Measurements from ENCODE around the gene NHSL2. TPM values are rescaled to one million over a fixed set of nuclear protein-coding genes. Genes with fewer than 3 reads are reported as not detected.

The NHSL2 gene
- polyA plus RNA-seq, 1 of the 3 experiments (the other 2 are of a cell fraction), result 0.61 TPM

- Histone ChIP-seq H3K4me1 (ENCODE audit: control insufficient read depth in 1 of 2, insufficient read depth in 2 of 2, low read depth in 1 of 2, low read length in 1 of 2) (no peaks in the 10 kb centered on the region), H3K9me2 (no peaks in the 10 kb centered on the region), H2AFZ (ENCODE audit: low read depth) (no peak overlapping the region), H3F3A (replicated peaks; ENCODE audit: insufficient read depth) (no peaks in the 10 kb centered on the region), H3K27ac (ENCODE audit: low read depth in 2 of 2, low read length in 1 of 2) (no peak overlapping the region), H3K79me2 (ENCODE audit: insufficient read depth) (no peaks in the 10 kb centered on the region), H3K9me3 (no peaks in the 10 kb centered on the region), H4K20me1 (ENCODE audit: insufficient read depth) (no peaks in the 10 kb centered on the region), H3K36me3 (replicated peaks in 1 of 2; ENCODE audit: control insufficient read depth in 1 of 2, insufficient read depth in 2 of 2, low read length in 1 of 2) (no peaks in the 10 kb centered on the region), H3K4me2 (no peak overlapping the region), H3K9ac (no peak overlapping the region), H3K4me3 (ENCODE audit: low read depth in 2 of 2, low read length in 1 of 2) (no peak overlapping the region), H3K27me3 (ENCODE audit: insufficient read depth) (peaks cover 30% of the 10 kb centered on the region)
- TF ChIP-seq PBX3 (IDR thresholded peaks at IDR 0.05) (no peak), TEAD4 (IDR thresholded peaks at IDR 0.05; ENCODE audit: borderline replicate concordance, insufficient read depth) (no peak), NRF1 (IDR thresholded peaks at IDR 0.05; ENCODE audit: low read depth, low read length) (no peak), TCF12 (IDR thresholded peaks at IDR 0.05) (no peak), MAX (IDR thresholded peaks at IDR 0.05; ENCODE audit: low read depth) (no peak), USF1 (IDR thresholded peaks at IDR 0.05; ENCODE audit: borderline replicate concordance, low read depth) (no peak), GABPA (IDR thresholded peaks at IDR 0.05; ENCODE audit: low read depth) (no peak), SMC3 (IDR thresholded peaks at IDR 0.05; ENCODE audit: low read depth, low read length) (no peak), RXRA (IDR thresholded peaks at IDR 0.05; ENCODE audit: borderline replicate concordance, low read depth) (no peak), EZH2phosphoT487 (IDR thresholded peaks at IDR 0.05; ENCODE audit: borderline replicate concordance, low read depth) (no peak), MEF2A (IDR thresholded peaks at IDR 0.05; ENCODE audit: borderline replicate concordance, low read depth) (no peak), SIN3A (IDR thresholded peaks at IDR 0.05; ENCODE audit: borderline replicate concordance, low read depth, low read length) (no peak), JUND (IDR thresholded peaks at IDR 0.05) (no peak), MXI1 (IDR thresholded peaks at IDR 0.05; ENCODE audit: low read depth, low read length) (no peak)
- ChIA-PET POLR2A (no interaction called here), CTCF (no interaction called here)
- 18% methylated on average over 7 of the region's 8 CpGs for WGBS (ENCODE audit: low lambda C conversion rate)
- no peak for DNase-seq
These were observed 34.7 kb downstream of the NHSL2 start for GRCh38 chrX:71945237-71945805.

GRCh38 chrX:71949363-71949762 is 38.7 kb downstream of the NHSL2 start:
- H2AFZ ChIP-seq (ENCODE audit: low read depth), result no peak overlapping the region

More at GRCh38 chrX:71949363-71949762, 38.7 kb downstream of the NHSL2 start:
- H3K9ac ChIP-seq, result no peak overlapping the region
- H3K27ac ChIP-seq (ENCODE audit: low read depth in 2 of 2, low read length in 1 of 2), result no peak overlapping the region
- H3K9me3 ChIP-seq, result no peaks in the 10 kb centered on the region
- H3K79me2 ChIP-seq (ENCODE audit: insufficient read depth), result no peaks in the 10 kb centered on the region
- no peaks in the 10 kb centered on the region; a peak in 1 of 4 replicates for H3K4me1 ChIP-seq (ENCODE audit: control insufficient read depth in 1 of 2, insufficient read depth in 2 of 2, low read depth in 1 of 2, low read length in 1 of 2)
- no peak for DNase-seq
- H3F3A ChIP-seq (replicated peaks; ENCODE audit: insufficient read depth), result no peaks in the 10 kb centered on the region
- H4K20me1 ChIP-seq (ENCODE audit: insufficient read depth), result no peaks in the 10 kb centered on the region
- H3K36me3 ChIP-seq (replicated peaks in 1 of 2; ENCODE audit: control insufficient read depth in 1 of 2, insufficient read depth in 2 of 2, low read length in 1 of 2), result no peaks in the 10 kb centered on the region
- POLR2A ChIA-PET, result no interaction called here
- H3K9me2 ChIP-seq, result no peaks in the 10 kb centered on the region
- no peak overlapping the region for H3K4me3 ChIP-seq (ENCODE audit: low read depth in 2 of 2, low read length in 1 of 2)
- no peak for TF ChIP-seq TCF12 (IDR thresholded peaks at IDR 0.05)
- TF ChIP-seq NFIC (IDR thresholded peaks at IDR 0.05; ENCODE audit: borderline replicate concordance), result no peak
- 40% methylated on average over 7 of the region's 8 CpGs for WGBS (ENCODE audit: low lambda C conversion rate)
- CTCF ChIA-PET, result interaction anchor here (0.9 to 2.1 kb wide), 2 partner anchors 23 to 35 kb away, joined by 3 to 5 read pairs; no protein-coding TSS in a partner anchor
- peaks cover 18% of the 10 kb centered on the region for H3K27me3 ChIP-seq (ENCODE audit: insufficient read depth)
- no peak overlapping the region for H3K4me2 ChIP-seq
